Colonic mucosa (tissue), 4 donors: ENCODE data around the gene SPINK2. TPM values are rescaled to one million over a fixed set of nuclear protein-coding genes. Genes with fewer than 3 reads are reported as not detected.

Experiments
- DNase-seq: peaks from one replicate; pipeline ENCODE4 v3.0.0-alpha.2; 2020
- H3K27ac ChIP-seq: fragments of 200-600 bp; one replicate; pipeline ENCODE4 v1.8.0; 2021
- H3K27me3 ChIP-seq: fragments of 200-600 bp; one replicate; pipeline ENCODE4 v1.8.0; 2021
- H3K36me3 ChIP-seq: fragments of 200-600 bp; one replicate; pipeline ENCODE4 v1.8.0; 2021
- H3K4me1 ChIP-seq: fragments of 200-600 bp; one replicate; pipeline ENCODE4 v1.8.0; 2021; ENCODE audit warnings: mild to moderate bottlenecking
- H3K4me3 ChIP-seq: fragments of 200-600 bp; one replicate; pipeline ENCODE4 v1.8.0; 2021
- H3K9ac ChIP-seq, 2 donors: one replicate each; pipeline ENCODE4 v1.7.0; 2013; ENCODE audit warnings: control low read depth in 2 of 2, low read depth in 2 of 2, low read length in 2 of 2
- H3K9me3 ChIP-seq: fragments of 200-600 bp; one replicate; pipeline ENCODE4 v1.8.0; 2021
- CTCF ChIP-seq: fragments of 200-600 bp; IDR thresholded peaks from one replicate; pipeline ENCODE4 v1.8.0; 2022; ENCODE audit warnings: antibody characterized with exemption, mild to moderate bottlenecking
- intact Hi-C: fragments of 100-400 bp; cut with DNase I; formaldehyde crosslinking; loops from one replicate; pipeline ENCODE4 v1.14.1; 2022
- total RNA-seq, 2 donors: library from RNA; stranded (reverse); fragmentation: NEBNext Ultra II Directional in 1 of 2; extraction: Animal tissue kit (Norgen Biotek cat#: 25700) in 1 of 2; gene quantifications; one replicate each; pipeline ENCODE4 v1.2.1, GENCODE V29; 2021
- donor health status: healthy.
- donor health status: DM: no; HTN: no; CAD: no.
- donor health status: DM: no; HTN: no; CAD: no.

The SPINK2 gene
- total RNA-seq, 2 donors from 2014 or later = 0.96 TPM; not detected in 1

- TF ChIP-seq CTCF = no peak
- Histone ChIP-seq H3K4me3 (no peak overlapping the region), H3K9ac (no peak overlapping the region), H3K4me1 (peaks cover 4% of the 10 kb centered on the region), H3K9me3 (no peaks in the 10 kb centered on the region), H3K27me3 (no peaks in the 10 kb centered on the region), H3K36me3 (no peaks in the 10 kb centered on the region), H3K27ac (no peak overlapping the region)
- intact Hi-C loops = no loop called here
- DNase-seq = peak; percentile 45
Measured at GRCh38 chr4:56768763-56769162, 52.7 kb downstream of the SPINK2 start.

DNA sequence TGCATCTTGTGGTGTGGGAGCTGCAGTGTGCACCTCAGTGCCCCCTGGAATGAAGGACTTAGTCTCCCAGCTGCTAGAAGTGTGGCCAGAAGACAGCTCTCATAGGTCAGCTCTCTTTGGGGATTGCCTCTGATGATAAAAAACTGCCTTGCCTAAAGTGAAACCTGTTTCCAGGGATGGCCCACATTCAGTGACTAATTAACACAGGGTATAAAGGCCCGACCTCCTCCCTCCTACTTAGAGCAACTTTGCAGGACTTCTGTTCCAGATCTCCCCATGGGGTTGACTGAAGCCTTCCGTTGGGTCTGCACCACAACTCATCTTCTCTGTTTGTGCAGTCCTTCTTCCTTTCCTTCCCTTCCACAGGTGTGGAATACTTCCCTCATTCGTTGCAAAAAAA is 53.2 kb downstream of the SPINK2 start:
- no peak for DNase-seq
- Histone ChIP-seq H3K27me3 (no peaks in the 10 kb centered on the region), H3K4me3 (no peak overlapping the region), H3K4me1 (peaks cover 4% of the 10 kb centered on the region), H3K9ac (no peak overlapping the region), H3K36me3 (no peaks in the 10 kb centered on the region), H3K27ac (no peak overlapping the region), H3K9me3 (no peaks in the 10 kb centered on the region)
- intact Hi-C loops = no loop called here
- no peak for TF ChIP-seq CTCF

DNA sequence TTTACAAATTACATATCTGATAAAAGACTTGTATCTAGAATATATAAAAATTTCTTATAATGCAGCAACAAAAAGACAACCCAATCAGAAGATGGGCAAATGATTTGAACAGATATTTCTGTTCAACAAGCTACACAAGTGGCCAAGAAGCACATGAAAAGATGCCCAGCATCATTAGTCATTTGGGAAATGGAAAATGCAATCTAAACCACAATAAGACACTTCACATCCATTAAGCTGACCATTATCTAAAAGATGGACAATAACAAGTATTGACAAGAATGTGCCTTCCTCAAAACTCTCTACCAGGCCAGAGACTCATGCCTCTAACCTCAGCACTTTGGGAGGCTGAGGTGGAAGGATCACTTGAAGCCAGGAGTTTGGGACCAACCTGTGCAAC is 53.9 kb downstream of the SPINK2 start:
- TF ChIP-seq CTCF = no peak

GRCh38 chr4:56764775-56765174 is 56.7 kb downstream of the SPINK2 start:
- no peaks in the 10 kb centered on the region for H3K27me3 ChIP-seq
- no peak for TF ChIP-seq CTCF
- no peaks in the 10 kb centered on the region for H3K36me3 ChIP-seq
- DNase-seq = no peak
- H3K4me3 ChIP-seq = no peak overlapping the region
- intact Hi-C loops = no loop called here
- no peaks in the 10 kb centered on the region for H3K9me3 ChIP-seq
- H3K9ac ChIP-seq = no peak overlapping the region
- peaks cover 4% of the 10 kb centered on the region for H3K4me1 ChIP-seq
- H3K27ac ChIP-seq = no peak overlapping the region

More for the DNA sequence above, 53.9 kb downstream of the SPINK2 start:
- H3K27ac ChIP-seq = no peak overlapping the region
- H3K9me3 ChIP-seq = no peaks in the 10 kb centered on the region
- H3K4me3 ChIP-seq = no peak overlapping the region
- no peaks in the 10 kb centered on the region for H3K27me3 ChIP-seq
- no peak overlapping the region for H3K9ac ChIP-seq
- intact Hi-C loops = no loop called here
- H3K36me3 ChIP-seq = no peaks in the 10 kb centered on the region
- H3K4me1 ChIP-seq = peaks cover 4% of the 10 kb centered on the region
- no peak for DNase-seq

- Histone ChIP-seq H3K9ac (no peak overlapping the region), H3K36me3 (no peaks in the 10 kb centered on the region), H3K4me1 (peaks cover 4% of the 10 kb centered on the region), H3K4me3 (no peak overlapping the region), H3K27me3 (no peaks in the 10 kb centered on the region), H3K9me3 (no peaks in the 10 kb centered on the region), H3K27ac (no peak overlapping the region)
- intact Hi-C loops = no loop called here
- no peak for DNase-seq
- no peak for TF ChIP-seq CTCF
Measured at GRCh38 chr4:56764223-56764622, 57.3 kb downstream of the SPINK2 start.
